A549 treated with ZK216348 at 1 μM for 4 hours (cell line): Measurements from ENCODE around the gene DNAH7. TPM values are rescaled to one million over a fixed set of nuclear protein-coding genes. Genes with fewer than 3 reads are reported as not detected.

Experiments
- total RNA-seq: library from RNA; stranded (reverse); fragments of 200-300 nt; extraction: Qiagen RNA extraction; gene quantifications from 5 replicates; pipeline ENCODE4 v1.2.3, GENCODE V29; 2022; ENCODE audit warnings: low read depth

Gene DNAH7
- total RNA-seq: 0.59 to 1.4 TPM (median 1.2 TPM) in 5 replicates

DNA sequence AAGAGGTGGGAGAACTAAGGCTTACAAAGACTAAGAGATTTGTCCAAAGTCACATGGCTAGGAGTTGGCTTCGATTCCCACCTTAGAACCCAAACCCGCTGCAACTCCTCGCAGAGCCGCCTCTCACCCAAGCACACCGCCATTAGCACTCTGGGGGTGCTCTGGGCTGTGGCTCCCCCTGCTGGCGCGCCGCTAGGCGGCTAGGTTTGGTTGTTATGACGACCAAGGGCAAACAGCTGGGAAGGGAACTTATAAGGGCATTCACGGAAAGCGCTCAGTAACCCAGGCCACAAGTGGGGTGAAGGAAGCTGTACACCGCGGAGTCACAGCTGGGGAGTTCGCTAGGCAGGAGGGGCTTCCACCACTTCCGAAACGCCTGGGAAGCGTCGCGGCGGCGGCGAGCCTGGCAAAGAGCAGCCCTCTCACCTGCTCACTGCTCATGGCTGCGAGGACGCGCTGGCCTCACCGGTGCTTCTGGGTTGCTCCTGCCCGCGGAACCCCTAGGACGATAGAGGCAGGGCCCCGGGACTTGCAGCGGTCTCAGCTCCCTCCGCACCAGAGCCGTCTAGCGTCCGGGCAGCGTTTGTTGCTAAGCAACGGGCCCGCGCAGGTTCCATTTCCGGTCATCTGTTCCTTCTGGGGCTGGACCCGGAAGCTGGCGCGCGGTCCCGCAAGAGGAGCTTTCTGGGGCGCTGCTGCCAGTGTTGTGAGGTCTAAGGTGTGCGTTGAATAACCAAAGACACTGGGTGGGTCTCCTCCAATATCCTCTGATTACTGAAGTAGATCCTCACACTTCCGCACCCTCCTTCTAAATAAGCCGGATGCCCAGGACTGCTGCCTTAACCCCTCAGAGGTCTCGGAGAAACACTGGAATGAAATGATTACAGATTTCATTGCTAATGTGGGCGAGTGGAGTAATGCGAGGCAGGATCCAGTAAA, at the start of gene DNAH7:
TSS of gene DNAH7 (minus strand) at position 567 of the 939 bp plus-strand sequence. CDS start at position 441, 126 bp downstream.

Other genes starting within 250 kb of the DNAH7 start
- 2.9 to 9.2 TPM (median 6.1 TPM) in 5 replicates for gene STK17B, start 102.7 kb upstream of the DNAH7 start, total RNA-seq